Immature natural killer cell (primary cell): ENCODE data around the gene PGAP1. TPM values are rescaled to one million over a fixed set of nuclear protein-coding genes. Genes with fewer than 3 reads are reported as not detected.

Experiments used
- DNase-seq, 3 donors: peaks; one replicate each; pipeline ENCODE4 v3.0.0; 2022; ENCODE audit warnings: mixed read lengths in 1 of 3
- H3K27ac Mint-ChIP-seq, 6 donors: one replicate each; pipeline ENCODE4 v1.8.0; 2020; ENCODE audit warnings: mixed read lengths in 6 of 6, mild to moderate bottlenecking in 5 of 6, inconsistent platforms in 4 of 6, moderate library complexity in 3 of 6
- H3K27me3 Mint-ChIP-seq, 3 donors: one replicate each; pipeline ENCODE4 v1.8.0; 2020 to 2021; ENCODE audit warnings: low read depth in 3 of 3, mild to moderate bottlenecking in 3 of 3, mixed read lengths in 3 of 3, moderate library complexity in 3 of 3, inconsistent platforms in 1 of 3
- H3K36me3 Mint-ChIP-seq, 3 donors: one replicate each; pipeline ENCODE4 v1.8.0; 2020; ENCODE audit warnings: mixed read lengths in 3 of 3, inconsistent platforms in 2 of 3, mild to moderate bottlenecking in 2 of 3
- H3K4me1 Mint-ChIP-seq, 2 donors: one replicate each; pipeline ENCODE4 v1.8.0; 2020; ENCODE audit warnings: inconsistent platforms in 2 of 2, mild to moderate bottlenecking in 2 of 2, mixed read lengths in 2 of 2, moderate library complexity in 1 of 2
- H3K4me3 Mint-ChIP-seq, 5 donors: one replicate each; pipeline ENCODE4 v1.8.0; 2020; ENCODE audit warnings: mild to moderate bottlenecking in 5 of 5, mixed read lengths in 5 of 5, inconsistent platforms in 3 of 5, moderate library complexity in 3 of 5
- H3K9me3 Mint-ChIP-seq, 6 donors: one replicate each; pipeline ENCODE4 v1.8.0; 2020; ENCODE audit warnings: mild to moderate bottlenecking in 6 of 6, mixed read lengths in 6 of 6, inconsistent platforms in 4 of 6, moderate library complexity in 3 of 6
- polyA plus RNA-seq, 3 donors: library from polyadenylated mRNA; unstranded; fragments of 300-500 nt; fragmentation: Illumina TruSeq; gene quantifications; one replicate each; pipeline ENCODE4 v1.2.3, GENCODE V29; 2021

Gene PGAP1
- polyA plus RNA-seq, 3 donors from 2014 or later = 0.09 to 0.62 TPM; not detected in 1

- Mint-ChIP-seq H3K9me3 (no peaks in the 10 kb centered on the region), H3K4me1 (no peaks in the 10 kb centered on the region), H3K4me3 (no peak overlapping the region), H3K27ac (no peak overlapping the region), H3K36me3 (peaks cover 0 to 7% (median 7%) of the 10 kb centered on the region in 3 donors), H3K27me3 (no peaks in the 10 kb centered on the region)
- no peak for DNase-seq
Measured at GRCh38 chr2:196902828-196903227, 23.7 kb downstream of the PGAP1 start.

GRCh38 chr2:196900843-196901242, 25.7 kb downstream of the PGAP1 start:
- Mint-ChIP-seq H3K27ac (no peak overlapping the region), H3K4me3 (no peak overlapping the region), H3K4me1 (no peaks in the 10 kb centered on the region), H3K27me3 (no peaks in the 10 kb centered on the region), H3K9me3 (no peaks in the 10 kb centered on the region), H3K36me3 (peaks cover 0 to 15% (median 11%) of the 10 kb centered on the region in 3 donors)
- DNase-seq = no peak

- Mint-ChIP-seq H3K4me1 (no peaks in the 10 kb centered on the region), H3K4me3 (no peak overlapping the region), H3K27me3 (no peaks in the 10 kb centered on the region), H3K36me3 (peaks cover 0 to 18% (median 11%) of the 10 kb centered on the region in 3 donors), H3K9me3 (no peaks in the 10 kb centered on the region), H3K27ac (no peak overlapping the region)
- no peak for DNase-seq
Measured at GRCh38 chr2:196899976-196900375, 26.5 kb downstream of the PGAP1 start.

- Mint-ChIP-seq H3K4me1 (no peaks in the 10 kb centered on the region), H3K27ac (no peak overlapping the region), H3K9me3 (no peaks in the 10 kb centered on the region), H3K27me3 (no peaks in the 10 kb centered on the region), H3K4me3 (no peak overlapping the region), H3K36me3 (peaks cover 7 to 13% (median 9%) of the 10 kb centered on the region in 3 donors)
- DNase-seq = no peak
Measured at GRCh38 chr2:196891136-196891535, 35.4 kb downstream of the PGAP1 start.

- peaks cover 10 to 12% (median 11%) of the 10 kb centered on the region in 3 donors for H3K36me3 Mint-ChIP-seq
- H3K27ac Mint-ChIP-seq = no peak overlapping the region
- no peaks in the 10 kb centered on the region for H3K9me3 Mint-ChIP-seq
- H3K4me3 Mint-ChIP-seq = no peak overlapping the region
- no peaks in the 10 kb centered on the region for H3K27me3 Mint-ChIP-seq
- DNase-seq = no peak
- H3K4me1 Mint-ChIP-seq = no peaks in the 10 kb centered on the region
Measured at GRCh38 chr2:196887431-196887830, 39.1 kb downstream of the PGAP1 start.

GRCh38 chr2:196884368-196884767, 42.1 kb downstream of the PGAP1 start:
- Mint-ChIP-seq H3K27ac (no peak overlapping the region), H3K27me3 (peaks cover 0 to 2% (median 0%) of the 10 kb centered on the region in 3 donors), H3K9me3 (no peaks in the 10 kb centered on the region)

GRCh38 chr2:196876364-196876763, 50.1 kb downstream of the PGAP1 start:
- no peak overlapping the region for H3K27ac Mint-ChIP-seq
- no peaks in the 10 kb centered on the region for H3K9me3 Mint-ChIP-seq
- peaks cover 0 to 9% (median 6%) of the 10 kb centered on the region in 3 donors for H3K36me3 Mint-ChIP-seq
- no peak for DNase-seq
- H3K27me3 Mint-ChIP-seq = peaks cover 0 to 1% (median 0%) of the 10 kb centered on the region in 3 donors
- no peaks in the 10 kb centered on the region for H3K4me1 Mint-ChIP-seq
- H3K4me3 Mint-ChIP-seq = no peak overlapping the region

More at GRCh38 chr2:196884368-196884767, 42.1 kb downstream of the PGAP1 start:
- H3K36me3 Mint-ChIP-seq = peaks cover 11 to 25% (median 12%) of the 10 kb centered on the region in 3 donors
- no peaks in the 10 kb centered on the region for H3K4me1 Mint-ChIP-seq
- no peak for DNase-seq
- no peak overlapping the region for H3K4me3 Mint-ChIP-seq

GRCh38 chr2:196875414-196875813, 51.1 kb downstream of the PGAP1 start:
- DNase-seq = no peak
- H3K9me3 Mint-ChIP-seq = no peaks in the 10 kb centered on the region
- no peak overlapping the region for H3K27ac Mint-ChIP-seq
- H3K36me3 Mint-ChIP-seq = peaks cover 0 to 1% (median 0%) of the 10 kb centered on the region in 3 donors
- no peaks in the 10 kb centered on the region for H3K4me1 Mint-ChIP-seq
- H3K4me3 Mint-ChIP-seq = no peak overlapping the region
- H3K27me3 Mint-ChIP-seq = peaks cover 0 to 1% (median 0%) of the 10 kb centered on the region in 3 donors

- Mint-ChIP-seq H3K27ac (no peak overlapping the region), H3K4me3 (no peak overlapping the region), H3K4me1 (no peaks in the 10 kb centered on the region), H3K9me3 (no peaks in the 10 kb centered on the region), H3K27me3 (peaks cover 0 to 1% (median 0%) of the 10 kb centered on the region in 3 donors), H3K36me3 (no peaks in the 10 kb centered on the region)
- no peak for DNase-seq
Measured at GRCh38 chr2:196873511-196873910, 53.0 kb downstream of the PGAP1 start.

- Mint-ChIP-seq H3K36me3 (peaks cover 11 to 15% (median 11%) of the 10 kb centered on the region in 3 donors), H3K27me3 (peaks cover 0 to 2% (median 2%) of the 10 kb centered on the region in 3 donors), H3K4me3 (no peak overlapping the region), H3K27ac (no peak overlapping the region), H3K9me3 (peaks cover 7 to 14% (median 12%) of the 10 kb centered on the region in 6 donors), H3K4me1 (no peaks in the 10 kb centered on the region)
- DNase-seq = no peak
Measured at GRCh38 chr2:196854629-196855028, 71.9 kb downstream of the PGAP1 start.

GRCh38 chr2:196853301-196854087, 73.0 kb downstream of the PGAP1 start:
- H3K27me3 Mint-ChIP-seq = peaks cover 0 to 2% (median 0%) of the 10 kb centered on the region in 3 donors
- H3K9me3 Mint-ChIP-seq = peaks cover 2 to 4% (median 3%) of the 10 kb centered on the region in 6 donors
- no peak overlapping the region for H3K27ac Mint-ChIP-seq
- H3K4me3 Mint-ChIP-seq = no peak overlapping the region
- DNase-seq = no peak
- no peaks in the 10 kb centered on the region for H3K4me1 Mint-ChIP-seq
- peaks cover 3 to 7% (median 3%) of the 10 kb centered on the region in 3 donors for H3K36me3 Mint-ChIP-seq

GRCh38 chr2:196851088-196851487, 75.4 kb downstream of the PGAP1 start:
- DNase-seq = no peak
- Mint-ChIP-seq H3K4me1 (peaks cover 0 to 7% of the 10 kb centered on the region in 2 donors), H3K27me3 (peaks cover 0 to 2% (median 0%) of the 10 kb centered on the region in 3 donors), H3K9me3 (no peaks in the 10 kb centered on the region), H3K36me3 (no peaks in the 10 kb centered on the region), H3K4me3 (no peak overlapping the region), H3K27ac (no peak overlapping the region)

GRCh38 chr2:196849895-196850294, 76.6 kb downstream of the PGAP1 start:
- Mint-ChIP-seq H3K4me1 (peaks cover 6 to 19% of the 10 kb centered on the region in 2 donors), H3K36me3 (no peaks in the 10 kb centered on the region), H3K9me3 (no peaks in the 10 kb centered on the region), H3K27ac (no peak overlapping the region), H3K27me3 (peaks cover 0 to 2% (median 0%) of the 10 kb centered on the region in 3 donors), H3K4me3 (no peak overlapping the region)
- DNase-seq = no peak

GRCh38 chr2:196846295-196846694, 80.2 kb downstream of the PGAP1 start:
- no peak overlapping the region for H3K27ac Mint-ChIP-seq
- no peaks in the 10 kb centered on the region for H3K36me3 Mint-ChIP-seq
- peaks cover 6 to 19% of the 10 kb centered on the region in 2 donors for H3K4me1 Mint-ChIP-seq
- no peak for DNase-seq
- peaks cover 0 to 2% (median 0%) of the 10 kb centered on the region in 3 donors for H3K27me3 Mint-ChIP-seq
- no peak overlapping the region for H3K4me3 Mint-ChIP-seq
- no peaks in the 10 kb centered on the region for H3K9me3 Mint-ChIP-seq
